CD8-positive, alpha-beta memory T cell (primary cell): ENCODE results near the gene APOL2. TPM values are rescaled to one million over a fixed set of nuclear protein-coding genes. Genes with fewer than 3 reads are reported as not detected.

Experiments used
- polyA plus RNA-seq: library from polyadenylated mRNA; unstranded; fragments of 300-500 nt; fragmentation: Illumina TruSeq; gene quantifications from one replicate; pipeline ENCODE4 v1.2.3, GENCODE V29; 2021
- total RNA-seq, 2 experiments: library from RNA; stranded (reverse); gene quantifications; one replicate each; pipeline ENCODE4 v1.2.3, GENCODE V29; 2021

The APOL2 gene
- total and polyA plus RNA-seq, 3 experiments from 2014 or later, result 27.1 to 62.8 (median 59.0) TPM

Other genes with a start within 250 kb of the APOL2 start
- gene RBFOX2, start 210.7 kb downstream of the APOL2 start, total RNA-seq, result 1 to 10 TPM; 6.1 to 7.1 TPM
- gene RBFOX2, start 210.7 kb downstream of the APOL2 start, polyA plus RNA-seq, result 0.86 TPM
- 10 to 100 TPM; 43.1 to 48.3 TPM for gene APOL3, start 78.8 kb downstream of the APOL2 start, total RNA-seq
- gene APOL3, start 78.8 kb downstream of the APOL2 start, polyA plus RNA-seq, result 102 TPM
- under 1 TPM; 0.42 to 0.46 TPM for gene APOL4, start 37.7 kb downstream of the APOL2 start, total RNA-seq
- not detected for gene APOL4, start 37.7 kb downstream of the APOL2 start, polyA plus RNA-seq
- gene APOL1, start 13.6 kb upstream of the APOL2 start, total RNA-seq, result 10 to 100 TPM; 32.8 to 34.3 TPM
- gene APOL1, start 13.6 kb upstream of the APOL2 start, polyA plus RNA-seq, result 25.6 TPM
- 100 to 1,000 TPM; 680 to 684 TPM for gene MYH9, start 148.4 kb upstream of the APOL2 start, total RNA-seq
- gene MYH9, start 148.4 kb upstream of the APOL2 start, polyA plus RNA-seq, result 425 TPM
- 100 to 1,000 TPM; 122 to 126 TPM for gene TXN2, start 242.1 kb upstream of the APOL2 start, total RNA-seq
- gene TXN2, start 242.1 kb upstream of the APOL2 start, polyA plus RNA-seq, result 127 TPM